Measurements from ENCODE around the gene SENP6. TPM values are rescaled to one million over a fixed set of nuclear protein-coding genes. Genes with fewer than 3 reads are reported as not detected.
"Not testable (repeated sequence)": the region's sequence is repeated elsewhere in the genome, so short reads cannot be mapped to it uniquely, and the experiment has no call there.

The SENP6 gene
- total RNA-seq, 2 experiments from 2014 or later, result 70.2 to 72.0 TPM

GRCh38 chr6:75666592-75666991, 64.9 kb downstream of the SENP6 start:
- DNase-seq (no peak), ATAC-seq (no peak)
- no peak for TF ChIP-seq CTCF (IDR thresholded peaks at IDR 0.05)
- Mint-ChIP-seq H3K4me1 (ENCODE audit: low read depth) (no peaks in the 10 kb centered on the region), H3K9me3 (no peaks in the 10 kb centered on the region), H3K27me3 (no peaks in the 10 kb centered on the region), H3K4me3 (no peak overlapping the region), H3K36me3 (ENCODE audit: low read depth) (peaks cover 19% of the 10 kb centered on the region), H3K27ac (no peak overlapping the region)
- ChIA-PET POLR2A (no interaction called here), CTCF (no interaction called here)
- intact Hi-C loops (cut with micrococcal nuclease), result no loop called here

- Mint-ChIP-seq H3K4me3 (no peak overlapping the region), H3K4me1 (ENCODE audit: low read depth) (no peaks in the 10 kb centered on the region), H3K27me3 (no peaks in the 10 kb centered on the region), H3K36me3 (ENCODE audit: low read depth) (peaks cover 27% of the 10 kb centered on the region), H3K27ac (no peak overlapping the region), H3K9me3 (no peaks in the 10 kb centered on the region)
- DNase-seq, result no peak
- POLR2A ChIA-PET, result interaction anchor here (0.9 kb wide), 1 partner anchor 9 kb away, joined by 3 read pairs; no protein-coding TSS in a partner anchor
- intact Hi-C loops (cut with micrococcal nuclease), result no loop called here
- CTCF ChIA-PET, result no interaction called here
- TF ChIP-seq CTCF (IDR thresholded peaks at IDR 0.05), result no peak
- no peak for ATAC-seq
These were observed 72.2 kb downstream of the SENP6 start for GRCh38 chr6:75673884-75674283.

GRCh38 chr6:75676377-75676776, 74.7 kb downstream of the SENP6 start:
- ChIA-PET POLR2A (no interaction called here), CTCF (no interaction called here)
- ATAC-seq, result no peak
- peaks cover 52% of the 10 kb centered on the region for H3K36me3 Mint-ChIP-seq (ENCODE audit: low read depth)
- DNase-seq, result no peak
- no peaks in the 10 kb centered on the region for H3K4me1 Mint-ChIP-seq (ENCODE audit: low read depth)
- no peak overlapping the region for H3K4me3 Mint-ChIP-seq
- intact Hi-C loops (cut with micrococcal nuclease), result no loop called here
- peaks cover 9% of the 10 kb centered on the region for H3K9me3 Mint-ChIP-seq
- no peaks in the 10 kb centered on the region for H3K27me3 Mint-ChIP-seq
- no peak overlapping the region for H3K27ac Mint-ChIP-seq
- no peak for TF ChIP-seq CTCF (IDR thresholded peaks at IDR 0.05)

- H3K27ac Mint-ChIP-seq, result not testable (repeated sequence)
These were observed 80.9 kb downstream of the SENP6 start for GRCh38 chr6:75682548-75682947.

GRCh38 chr6:75683005-75683404, 81.3 kb downstream of the SENP6 start:
- intact Hi-C loops (cut with micrococcal nuclease); CTCF ChIA-PET: not testable (repeated sequence)

More at GRCh38 chr6:75682548-75682947, 80.9 kb downstream of the SENP6 start:
- Mint-ChIP-seq H3K9me3 (peaks cover 26% of the 10 kb centered on the region), H3K36me3 (ENCODE audit: low read depth) (peaks cover 95% of the 10 kb centered on the region)
- H3K4me3 Mint-ChIP-seq; ATAC-seq; CTCF ChIA-PET; H3K27me3 Mint-ChIP-seq; H3K4me1 Mint-ChIP-seq (ENCODE audit: low read depth); POLR2A ChIA-PET; DNase-seq; intact Hi-C loops (cut with micrococcal nuclease): not testable (repeated sequence)

GRCh38 chr6:75687535-75687934, 85.9 kb downstream of the SENP6 start:
- DNase-seq; H3K4me3 Mint-ChIP-seq; H3K27ac Mint-ChIP-seq; POLR2A ChIA-PET; ATAC-seq; H3K27me3 Mint-ChIP-seq; H3K4me1 Mint-ChIP-seq (ENCODE audit: low read depth); H3K9me3 Mint-ChIP-seq; intact Hi-C loops (cut with micrococcal nuclease): not testable (repeated sequence)
- CTCF ChIA-PET, result interaction anchor here (1.2 kb wide), 1 partner anchor 30 kb away, joined by 3 read pairs; no protein-coding TSS in a partner anchor
- peaks cover 54% of the 10 kb centered on the region for H3K36me3 Mint-ChIP-seq (ENCODE audit: low read depth)

More at GRCh38 chr6:75683005-75683404, 81.3 kb downstream of the SENP6 start:
- H3K27ac Mint-ChIP-seq; H3K4me3 Mint-ChIP-seq; DNase-seq; POLR2A ChIA-PET; H3K4me1 Mint-ChIP-seq (ENCODE audit: low read depth); H3K27me3 Mint-ChIP-seq; ATAC-seq: not testable (repeated sequence)
- peaks cover 26% of the 10 kb centered on the region for H3K9me3 Mint-ChIP-seq
- H3K36me3 Mint-ChIP-seq (ENCODE audit: low read depth), result peaks cover 96% of the 10 kb centered on the region

- intact Hi-C loops (cut with micrococcal nuclease); ATAC-seq; DNase-seq; H3K27ac Mint-ChIP-seq; H3K4me3 Mint-ChIP-seq; H3K9me3 Mint-ChIP-seq; H3K4me1 Mint-ChIP-seq (ENCODE audit: low read depth); POLR2A ChIA-PET; H3K27me3 Mint-ChIP-seq: not testable (repeated sequence)
- peaks cover 52% of the 10 kb centered on the region for H3K36me3 Mint-ChIP-seq (ENCODE audit: low read depth)
- CTCF ChIA-PET, result interaction anchor here (1.2 kb wide), 1 partner anchor 31 kb away, joined by 3 read pairs; no protein-coding TSS in a partner anchor
These were observed 86.3 kb downstream of the SENP6 start for GRCh38 chr6:75687937-75688336.
